Neural cell (in vitro differentiated cells): ENCODE results near the gene STAT3. TPM values are rescaled to one million over a fixed set of nuclear protein-coding genes. Genes with fewer than 3 reads are reported as not detected.

Source experiments
- H2AFZ ChIP-seq: fragments of 200-600, 300-800 bp; sonication (generic), shearing (Covaris generic); 2 replicates; pipeline ENCODE4 v1.6.0; 2014; ENCODE audit warnings: low read depth, mild to moderate bottlenecking, antibody characterized with exemption, low read length, moderate library complexity
- H3F3A ChIP-seq: fragments of 200-600 bp; shearing (Covaris generic); 2 replicates; pipeline ENCODE4 v1.6.1; 2016; ENCODE audit warnings: mild to moderate bottlenecking, moderate library complexity, mixed read lengths, antibody characterized with exemption, low read length; ENCODE audit not compliant: insufficient read depth, poor library complexity, severe bottlenecking
- H3K27ac ChIP-seq: fragments of 200-600, 300-800 bp; sonication (generic), shearing (Covaris generic); 2 replicates; pipeline ENCODE4 v1.5.1; 2014; ENCODE audit warnings: mild to moderate bottlenecking, low read length, moderate library complexity
- H3K27me3 ChIP-seq: fragments of 300-800, 200-600 bp; sonication (generic), shearing (Covaris generic); 2 replicates; pipeline ENCODE4 v1.6.0; 2014; ENCODE audit warnings: mild to moderate bottlenecking, low read depth, low read length, moderate library complexity; ENCODE audit not compliant: insufficient read depth
- H3K36me3 ChIP-seq: fragments of 300-800, 200-600 bp; sonication (generic), shearing (Covaris generic); 2 replicates; pipeline ENCODE4 v1.5.1; 2014; ENCODE audit warnings: mild to moderate bottlenecking, antibody characterized with exemption, low read length, moderate library complexity; ENCODE audit not compliant: insufficient read depth
- H3K4me2 ChIP-seq: fragments of 300-800, 200-600 bp; sonication (generic), shearing (Covaris generic); 2 replicates; pipeline ENCODE4 v1.6.0; 2014; ENCODE audit warnings: mild to moderate bottlenecking, low read length
- H3K4me3 ChIP-seq: fragments of 300-800, 200-600 bp; sonication (generic), shearing (Covaris generic); 2 replicates; pipeline ENCODE4 v1.5.1; 2014; ENCODE audit warnings: mild to moderate bottlenecking, low read length, moderate library complexity
- H3K79me2 ChIP-seq: fragments of 200-600 bp; shearing (Covaris generic); replicated peaks from 2 replicates; pipeline ENCODE4 v1.6.0; 2014; ENCODE audit warnings: mild to moderate bottlenecking, low read length, moderate library complexity; ENCODE audit not compliant: insufficient read depth
- H3K9ac ChIP-seq: fragments of 300-800, 200-600 bp; sonication (generic), shearing (Covaris generic); 2 replicates; pipeline ENCODE4 v1.6.1; 2016; ENCODE audit warnings: mild to moderate bottlenecking, low read length, mixed read lengths
- H3K9me2 ChIP-seq: fragments of 200-600 bp; shearing (Covaris generic); 2 replicates; pipeline ENCODE4 v1.6.1; 2016; ENCODE audit warnings: mild to moderate bottlenecking, low read length, mixed read lengths; ENCODE audit not compliant: insufficient read depth
- H3K9me3 ChIP-seq: fragments of 200-600, 300-800 bp; sonication (generic), shearing (Covaris generic); 2 replicates; pipeline ENCODE4 v1.6.1; 2016; ENCODE audit warnings: mild to moderate bottlenecking, mixed run types, low read length, moderate library complexity, mixed read lengths
- H4K20me1 ChIP-seq: fragments of 200-600 bp; shearing (Covaris generic); 2 replicates; pipeline ENCODE4 v1.6.1; 2016; ENCODE audit warnings: mild to moderate bottlenecking, mixed run types; ENCODE audit not compliant: insufficient read depth
- EP300 ChIP-seq: fragments of 450-650 bp; conservative IDR thresholded peaks from 2 replicates; pipeline ENCODE4 v1.6.1; 2014; ENCODE audit warnings: antibody characterized with exemption, mild to moderate bottlenecking, moderate library complexity; ENCODE audit not compliant: poor library complexity, severe bottlenecking
- EZH2 ChIP-seq: fragments of 200-600, 300-800 bp; shearing (Covaris generic), sonication (generic); IDR thresholded peaks from 2 replicates; pipeline ENCODE4 v1.6.1; 2014; ENCODE audit warnings: antibody characterized with exemption, low read length, borderline replicate concordance, mild to moderate bottlenecking; ENCODE audit not compliant: insufficient read depth, poor library complexity, severe bottlenecking
- MXI1 ChIP-seq: fragments of 450-650 bp; conservative IDR thresholded peaks from 2 replicates; pipeline ENCODE4 v1.6.1; 2014; ENCODE audit warnings: antibody characterized with exemption, mild to moderate bottlenecking; ENCODE audit not compliant: poor library complexity, severe bottlenecking
- POLR2AphosphoS5 ChIP-seq: IDR thresholded peaks from 2 replicates; pipeline ENCODE4 v1.6.1; 2012
- RAD21 ChIP-seq: fragments of 450-650 bp; conservative IDR thresholded peaks from 2 replicates; pipeline ENCODE4 v1.6.1; 2014; ENCODE audit warnings: antibody characterized with exemption, mild to moderate bottlenecking, moderate library complexity
- REST ChIP-seq: IDR thresholded peaks from 2 replicates; pipeline ENCODE4 v1.6.1; 2012; ENCODE audit warnings: borderline replicate concordance
- SMC3 ChIP-seq: fragments of 450-650 bp; conservative IDR thresholded peaks from 2 replicates; pipeline ENCODE4 v1.6.1; 2014; ENCODE audit warnings: antibody characterized with exemption, mild to moderate bottlenecking, moderate library complexity; ENCODE audit not compliant: poor library complexity
- TAF1 ChIP-seq: IDR thresholded peaks from 2 replicates; pipeline ENCODE4 v1.6.1; 2012; ENCODE audit warnings: low read depth
- polyA plus RNA-seq: library from polyadenylated mRNA; depleted of rRNA; stranded (reverse); fragments of >200 nt; gene quantifications from 2 replicates; pipeline ENCODE4 v1.2.3, GENCODE V29; 2014
- TF ChIP-seq, protein P1 (sequence below): fragments of 450-650 bp; IDR thresholded peaks from 2 replicates; pipeline ENCODE4 v1.5.1; 2014; ENCODE audit warnings: antibody characterized with exemption, mild to moderate bottlenecking, moderate library complexity; ENCODE audit not compliant: poor library complexity, severe bottlenecking

Gene STAT3
- polyA plus RNA-seq, 1 donor from 2014 or later: 24.2 TPM

GRCh38 chr17:42365136-42365535 is 23.1 kb downstream of the STAT3 start:
- no peak overlapping the region for H3K9ac ChIP-seq
- H4K20me1 ChIP-seq: no peaks in the 10 kb centered on the region
- peaks cover 3% of the 10 kb centered on the region for H3K79me2 ChIP-seq
- H3K27ac ChIP-seq: no peak overlapping the region
- no peak overlapping the region for H2AFZ ChIP-seq
- H3K4me3 ChIP-seq: no peak overlapping the region
- no peaks in the 10 kb centered on the region for H3K9me3 ChIP-seq
- TF ChIP-seq REST (no peak), MXI1 (no peak), SMC3 (no peak), TAF1 (no peak), RAD21 (no peak), EP300 (no peak), EZH2 (no peak), POLR2AphosphoS5 (no peak)
- TF ChIP-seq, protein P1, sequence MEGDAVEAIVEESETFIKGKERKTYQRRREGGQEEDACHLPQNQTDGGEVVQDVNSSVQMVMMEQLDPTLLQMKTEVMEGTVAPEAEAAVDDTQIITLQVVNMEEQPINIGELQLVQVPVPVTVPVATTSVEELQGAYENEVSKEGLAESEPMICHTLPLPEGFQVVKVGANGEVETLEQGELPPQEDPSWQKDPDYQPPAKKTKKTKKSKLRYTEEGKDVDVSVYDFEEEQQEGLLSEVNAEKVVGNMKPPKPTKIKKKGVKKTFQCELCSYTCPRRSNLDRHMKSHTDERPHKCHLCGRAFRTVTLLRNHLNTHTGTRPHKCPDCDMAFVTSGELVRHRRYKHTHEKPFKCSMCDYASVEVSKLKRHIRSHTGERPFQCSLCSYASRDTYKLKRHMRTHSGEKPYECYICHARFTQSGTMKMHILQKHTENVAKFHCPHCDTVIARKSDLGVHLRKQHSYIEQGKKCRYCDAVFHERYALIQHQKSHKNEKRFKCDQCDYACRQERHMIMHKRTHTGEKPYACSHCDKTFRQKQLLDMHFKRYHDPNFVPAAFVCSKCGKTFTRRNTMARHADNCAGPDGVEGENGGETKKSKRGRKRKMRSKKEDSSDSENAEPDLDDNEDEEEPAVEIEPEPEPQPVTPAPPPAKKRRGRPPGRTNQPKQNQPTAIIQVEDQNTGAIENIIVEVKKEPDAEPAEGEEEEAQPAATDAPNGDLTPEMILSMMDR: no peak
- no peak overlapping the region for H3K4me2 ChIP-seq
- no peaks in the 10 kb centered on the region for H3F3A ChIP-seq
- no peaks in the 10 kb centered on the region for H3K9me2 ChIP-seq
- no peaks in the 10 kb centered on the region for H3K36me3 ChIP-seq
- no peaks in the 10 kb centered on the region for H3K27me3 ChIP-seq

DNA sequence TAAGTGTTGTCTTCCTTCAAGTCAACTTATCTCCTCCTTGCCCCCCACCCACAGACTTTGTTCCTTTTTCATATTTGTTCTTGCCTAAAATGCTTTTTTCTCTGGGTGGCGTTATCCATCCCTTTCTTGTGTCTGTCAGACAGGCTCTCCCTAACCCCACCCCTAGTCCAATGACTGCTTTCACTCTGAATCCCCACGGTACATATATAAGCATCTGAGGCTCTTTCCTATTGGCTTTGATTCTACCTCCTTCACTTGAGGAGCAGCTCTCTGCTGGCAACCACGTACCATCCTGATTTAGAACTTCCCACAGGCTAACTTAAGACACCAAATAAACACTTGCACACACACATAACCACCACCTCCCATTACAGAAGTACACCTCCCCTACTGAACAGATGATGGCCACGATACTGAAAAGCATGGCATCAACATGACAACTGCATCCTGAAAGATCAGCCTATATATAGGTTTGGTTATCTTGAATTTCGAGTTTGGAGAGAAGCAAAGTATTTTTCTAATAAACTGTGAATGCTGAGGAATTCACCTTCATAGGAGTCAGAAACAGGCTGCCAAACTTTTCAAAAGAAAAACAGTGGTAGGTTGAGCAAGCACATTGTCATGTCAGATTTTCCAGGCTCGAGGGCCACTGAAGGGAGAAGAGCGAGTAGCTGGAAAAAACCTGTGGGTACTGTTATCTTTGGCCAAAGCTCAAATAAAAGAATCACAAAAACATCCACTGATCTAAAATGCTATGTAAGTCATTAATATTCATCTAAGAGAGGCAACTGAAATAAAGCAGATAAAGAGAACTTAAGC is 24.3 kb downstream of the STAT3 start:
- Histone ChIP-seq H3K27me3 (no peaks in the 10 kb centered on the region), H3K36me3 (no peaks in the 10 kb centered on the region), H3K27ac (no peak overlapping the region), H3K9me2 (no peaks in the 10 kb centered on the region), H2AFZ (no peak overlapping the region), H3K79me2 (peaks cover 3% of the 10 kb centered on the region), H3K4me2 (no peak overlapping the region), H3K9me3 (no peaks in the 10 kb centered on the region), H3F3A (no peaks in the 10 kb centered on the region), H3K4me3 (no peak overlapping the region), H4K20me1 (no peaks in the 10 kb centered on the region), H3K9ac (no peak overlapping the region)
- no peak for TF ChIP-seq EZH2
- TF ChIP-seq SMC3: no peak
- no peak for TF ChIP-seq MXI1
- TF ChIP-seq, protein P1: no peak
